HG02678 (cell line): ENCODE data around the gene SSBP3.

Source experiments
- ATAC-seq: cut with Tn5 transposase; IDR thresholded peaks from one replicate; pipeline ENCODE4 v1.9.1; 2021; ENCODE audit warnings: mild to moderate bottlenecking, moderate library complexity; ENCODE audit not compliant: unreplicated experiment

The SSBP3 gene

DNA sequence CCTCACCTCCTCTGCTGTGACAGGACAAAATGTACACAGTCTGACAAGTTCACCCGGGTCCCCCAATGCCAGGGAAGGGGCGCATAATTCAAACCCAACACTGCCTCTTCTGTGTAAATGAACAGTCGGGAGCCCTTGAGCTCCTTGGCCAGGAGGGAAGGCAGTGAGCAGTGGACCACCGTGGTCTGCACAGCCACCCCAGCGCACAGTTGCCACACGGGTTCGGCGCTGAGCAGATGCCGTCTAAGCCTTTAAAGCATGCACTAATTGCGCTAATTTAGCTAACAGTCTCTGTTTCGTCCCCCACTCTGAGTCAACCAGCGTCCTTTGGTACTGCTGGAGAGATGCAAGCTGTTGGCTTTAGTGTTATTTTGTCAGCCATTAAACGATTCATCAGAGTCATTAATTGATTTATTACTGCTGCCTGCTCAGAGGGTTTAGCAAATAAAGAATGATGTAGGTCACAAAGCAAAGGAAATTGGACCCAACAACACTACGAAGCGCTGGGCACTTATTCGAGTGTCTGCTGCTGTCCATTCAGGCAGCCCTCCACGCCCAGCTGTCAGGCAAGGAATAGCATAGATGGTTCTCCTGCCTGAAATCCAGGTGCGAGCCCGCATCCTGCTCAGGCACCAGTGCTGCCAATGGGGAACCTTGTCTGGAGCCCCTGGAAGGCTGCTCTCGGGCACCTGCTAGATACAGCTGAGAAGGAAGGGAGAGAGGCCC lies 114.8 kb downstream of the SSBP3 start:
- ATAC-seq, result no peak

DNA sequence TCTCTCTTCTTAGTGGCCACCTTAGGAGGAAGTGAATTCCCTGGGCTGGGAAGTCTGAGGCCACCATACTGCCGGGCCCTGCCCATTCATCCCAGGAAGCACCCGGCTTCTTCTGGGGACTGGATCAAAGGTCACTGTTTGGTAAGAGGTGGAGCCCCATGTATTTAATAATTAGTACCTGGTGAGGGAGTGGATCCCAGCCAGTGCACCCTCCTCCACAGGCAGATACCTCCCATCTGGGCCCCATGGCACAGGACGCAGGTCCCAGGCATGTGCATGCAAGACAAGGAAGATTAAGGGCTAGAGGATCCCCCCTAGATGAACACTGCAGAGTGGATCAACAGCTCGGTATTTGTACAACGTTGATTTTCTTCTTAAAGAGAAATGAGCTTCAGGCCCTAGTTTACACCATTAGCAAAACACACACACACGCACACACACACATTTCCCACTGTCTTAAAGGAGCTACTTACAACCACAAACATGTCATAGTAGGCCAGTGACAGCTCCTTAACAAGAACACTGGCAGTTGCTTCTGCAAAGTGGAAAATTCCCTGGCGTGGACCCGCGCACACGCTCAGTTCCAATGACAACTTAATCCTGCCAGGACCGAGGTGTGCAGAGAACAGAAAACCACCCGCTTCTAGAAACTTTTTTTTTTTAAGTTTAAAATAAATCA lies 115.5 kb downstream of the SSBP3 start:
- ATAC-seq, result no peak

DNA sequence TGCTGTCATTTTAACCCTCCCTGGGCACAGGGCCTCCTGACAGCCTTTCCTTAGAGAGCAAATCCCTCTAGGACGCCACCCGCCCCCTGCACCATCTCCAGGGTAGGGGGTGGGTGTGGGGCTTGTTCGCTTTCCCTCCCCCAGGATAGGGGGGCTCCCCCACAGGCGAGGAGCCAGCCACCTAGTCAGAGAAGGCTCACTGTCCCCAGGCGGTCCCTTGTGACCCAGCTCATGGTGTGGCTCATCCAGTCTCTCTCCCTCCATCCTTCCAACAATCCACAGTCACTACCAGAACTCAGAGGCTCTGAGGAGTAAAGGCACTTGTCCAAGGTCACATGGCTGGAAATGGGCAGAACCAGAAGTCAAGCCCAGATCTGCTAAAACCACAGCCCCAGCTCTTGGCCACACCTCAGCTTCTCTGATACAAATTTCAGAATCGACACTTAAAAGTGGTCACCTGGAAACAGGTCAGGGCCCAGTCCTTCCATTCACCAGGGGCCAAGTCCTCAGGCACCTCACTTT lies 116.4 kb downstream of the SSBP3 start:
- no peak for ATAC-seq

DNA sequence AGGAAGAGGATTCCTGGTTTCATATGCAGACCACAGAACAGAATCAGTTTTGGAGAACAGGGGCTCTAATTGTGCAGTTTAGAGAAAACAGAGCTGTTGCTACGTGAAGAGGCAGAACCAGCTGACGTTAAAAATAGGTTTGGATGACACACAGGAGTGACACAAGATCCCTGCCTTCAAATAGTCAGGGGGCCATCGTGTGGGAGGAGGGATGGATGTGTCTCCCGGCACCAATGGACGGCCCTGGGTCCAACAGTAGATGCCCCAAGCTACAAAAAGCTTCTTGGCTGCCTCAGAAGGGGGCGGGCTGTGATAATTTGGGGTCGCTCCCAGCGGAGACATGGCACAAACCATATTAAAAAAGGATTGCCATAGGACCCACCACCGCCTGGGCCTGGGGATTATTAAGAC lies 118.4 kb downstream of the SSBP3 start:
- no peak for ATAC-seq

DNA sequence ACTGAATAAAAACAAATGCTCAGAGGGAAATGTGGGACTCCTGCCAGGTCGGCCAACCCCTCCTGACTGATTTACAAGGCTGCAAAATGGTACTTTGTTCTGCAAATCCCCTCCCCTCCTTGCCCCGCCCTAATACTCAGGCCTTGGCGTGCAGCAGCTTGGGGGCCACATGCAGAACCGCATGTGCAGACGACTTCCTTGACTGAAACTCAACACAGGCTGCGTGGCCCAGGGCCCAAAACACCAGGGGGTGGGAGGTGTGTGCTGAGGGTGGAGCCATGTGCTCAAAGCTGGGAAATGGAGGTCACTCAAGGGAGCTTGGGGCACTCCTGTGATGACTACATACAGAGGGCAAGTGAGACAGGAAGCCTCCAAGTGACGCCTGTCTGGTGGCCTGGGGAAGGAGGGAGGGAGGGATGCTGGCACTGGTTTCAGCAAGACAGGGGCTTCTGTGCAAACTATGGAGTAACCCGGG lies 119.0 kb downstream of the SSBP3 start:
- no peak for ATAC-seq

DNA sequence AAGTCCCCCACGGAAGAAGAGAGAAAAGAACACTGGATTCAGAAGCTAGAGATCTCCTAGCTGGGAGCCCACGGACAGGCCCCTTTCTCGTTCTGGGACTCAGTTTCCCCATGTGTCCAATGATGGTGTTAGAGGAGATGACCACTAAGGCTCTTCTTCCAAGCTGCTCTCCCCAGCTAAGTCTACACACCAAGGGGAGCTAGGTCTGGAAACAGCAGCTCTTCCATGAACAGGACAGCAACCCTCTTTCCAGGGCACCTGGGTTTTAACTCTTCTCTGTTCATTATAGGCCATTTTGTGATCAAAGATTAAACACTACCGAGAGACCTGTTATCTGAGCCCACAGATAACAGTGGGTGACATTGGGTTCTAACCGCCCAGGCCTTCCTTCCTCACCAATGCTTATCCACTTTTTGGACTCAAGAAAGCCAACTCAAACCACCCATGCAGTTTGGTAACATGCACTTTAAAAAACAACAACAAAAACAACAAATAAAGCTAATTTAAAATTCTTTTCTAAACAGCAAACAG lies 120.3 kb downstream of the SSBP3 start:
- no peak for ATAC-seq

DNA sequence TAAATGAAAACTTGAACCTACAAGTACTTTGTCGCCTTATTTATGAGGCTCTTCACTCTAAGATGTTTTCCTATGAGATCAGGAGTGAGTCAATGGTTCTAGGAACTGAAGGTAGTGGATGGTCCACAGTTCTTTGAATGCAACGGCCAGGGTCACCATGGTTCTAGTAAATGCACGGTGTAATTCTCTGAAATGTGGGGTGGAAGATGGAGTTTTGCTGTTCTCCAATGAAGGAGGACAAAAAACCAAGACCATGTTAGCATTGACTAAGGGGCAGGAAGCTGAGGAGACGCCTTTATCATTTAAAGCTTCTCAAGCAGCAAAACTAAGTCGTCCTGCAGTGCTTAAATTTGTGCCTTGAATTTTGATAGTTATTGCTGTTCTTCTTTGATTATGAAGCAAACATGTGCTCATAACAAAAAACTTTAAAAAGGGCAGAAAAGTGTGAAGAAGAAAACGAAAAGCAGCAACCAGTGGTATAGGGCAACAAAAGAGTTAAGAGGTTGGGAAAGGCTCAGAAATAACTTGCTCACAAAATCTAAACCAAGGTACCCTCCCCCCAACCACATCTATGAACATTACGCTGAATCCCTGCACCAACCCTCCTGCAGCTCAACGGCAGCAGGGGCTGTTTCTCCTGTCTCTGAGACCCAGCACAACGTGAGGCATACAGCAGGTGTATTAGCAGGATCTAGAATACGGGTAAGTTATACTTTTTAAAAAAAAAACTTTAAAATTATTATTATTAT lies 121.2 kb downstream of the SSBP3 start:
- no peak for ATAC-seq

DNA sequence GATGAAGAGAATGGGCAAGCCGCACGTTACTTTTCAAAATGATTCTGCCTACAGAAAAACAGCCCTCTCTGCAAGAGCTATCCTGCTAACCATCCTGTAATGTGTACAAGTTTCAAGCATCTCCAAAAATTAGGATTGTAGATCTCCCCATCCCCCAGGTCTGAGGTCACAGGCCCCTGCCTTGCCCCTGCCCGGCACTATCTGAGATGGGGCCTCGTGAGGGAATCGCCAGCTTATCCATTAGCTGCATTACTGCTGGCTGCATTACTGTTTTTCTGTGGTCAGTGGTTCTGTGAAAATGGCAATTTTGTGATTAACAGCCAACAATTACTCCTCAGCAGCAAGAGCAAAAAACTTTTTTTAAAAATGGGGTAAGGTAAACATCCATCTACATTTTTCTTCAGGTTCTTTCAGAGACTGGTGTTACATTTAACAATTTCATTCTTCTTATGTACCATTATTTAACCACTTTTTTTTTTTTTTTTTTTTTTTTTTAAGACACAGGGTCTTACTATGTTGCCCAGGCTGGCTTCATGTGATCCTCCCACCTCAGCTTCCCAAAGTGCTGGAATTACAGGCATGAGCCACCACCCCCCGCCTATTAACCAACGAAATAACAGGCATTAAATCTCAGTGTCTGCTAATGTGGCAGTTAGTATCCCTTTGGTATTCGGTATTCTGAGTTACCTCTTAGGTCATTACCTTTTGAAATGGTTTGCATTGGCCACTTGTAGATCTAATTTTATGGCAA lies 122.4 kb downstream of the SSBP3 start:
- no peak for ATAC-seq

DNA sequence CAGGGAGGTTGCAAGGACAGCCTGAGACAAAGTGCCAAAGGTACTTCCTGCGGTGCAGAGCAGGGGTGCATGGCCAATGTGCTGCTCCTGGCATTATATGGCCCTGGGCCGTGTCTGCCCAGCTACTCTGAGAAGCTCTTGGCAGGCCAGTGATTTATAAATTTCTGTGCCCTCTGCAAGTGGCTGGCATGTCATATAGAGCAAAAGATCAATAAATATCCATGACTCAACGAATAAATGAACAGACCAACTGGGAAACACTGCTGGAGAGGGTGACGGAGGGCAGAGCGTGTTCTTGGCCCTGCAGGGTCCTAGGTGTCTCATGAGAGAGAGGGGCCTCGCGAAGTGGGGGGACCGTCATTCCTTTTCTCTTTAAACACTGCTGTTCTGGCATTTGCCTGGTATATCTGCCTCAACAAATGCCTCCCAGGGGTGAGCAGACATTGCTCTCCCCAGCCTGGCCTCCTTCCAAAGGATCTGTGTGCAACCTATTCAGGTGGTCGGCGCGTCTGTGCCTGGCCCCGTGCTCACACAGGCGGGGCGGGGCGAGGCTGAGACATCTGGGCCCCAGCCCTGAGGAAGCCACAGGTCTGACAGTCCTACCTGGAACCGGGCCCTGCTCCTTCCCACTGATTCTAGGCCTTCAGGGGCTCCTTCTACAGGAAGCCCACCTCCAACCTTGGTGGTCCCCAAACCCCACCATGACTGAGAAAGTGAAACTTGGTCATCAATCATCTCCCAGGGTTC lies 123.9 kb downstream of the SSBP3 start:
- no peak for ATAC-seq

DNA sequence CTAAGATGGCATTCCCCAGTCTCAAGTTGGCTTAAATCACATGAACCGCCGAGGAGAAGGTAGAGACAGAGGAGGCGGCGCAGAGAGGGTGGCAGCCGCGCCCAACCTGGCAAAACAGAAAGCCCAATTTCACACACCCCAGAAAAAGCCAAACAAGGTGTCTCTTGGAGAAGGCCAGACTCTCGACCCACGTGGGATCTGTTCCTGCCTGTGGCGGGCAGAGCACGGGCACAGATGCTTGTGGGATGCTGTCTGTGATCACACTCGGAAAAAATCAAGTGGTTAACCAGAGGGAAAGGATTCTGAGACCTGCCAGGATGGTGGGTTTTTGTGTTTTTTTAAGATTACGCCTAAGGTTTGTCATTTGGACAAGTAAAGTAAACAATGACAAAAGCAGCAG lies 125.5 kb downstream of the SSBP3 start:
- no peak for ATAC-seq

DNA sequence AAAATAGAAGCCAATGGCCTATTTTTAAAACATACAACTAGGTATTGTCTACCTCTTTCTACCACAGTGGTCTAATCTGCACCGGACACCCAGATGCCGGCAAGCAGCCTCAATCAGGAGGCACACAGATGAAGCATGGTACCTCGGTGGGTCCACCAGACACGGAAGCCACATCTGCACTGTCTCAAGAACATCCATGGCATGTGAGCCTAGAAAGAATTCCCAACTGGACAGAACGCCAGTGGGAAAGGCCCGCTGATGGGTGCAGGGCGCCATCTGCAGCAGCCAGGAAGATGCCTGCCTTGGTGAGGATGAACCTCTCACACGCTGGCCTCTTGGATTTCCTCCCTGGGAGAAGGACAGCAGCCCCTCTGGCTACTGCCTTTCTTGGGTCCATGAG lies 126.7 kb downstream of the SSBP3 start:
- ATAC-seq, result no peak

DNA sequence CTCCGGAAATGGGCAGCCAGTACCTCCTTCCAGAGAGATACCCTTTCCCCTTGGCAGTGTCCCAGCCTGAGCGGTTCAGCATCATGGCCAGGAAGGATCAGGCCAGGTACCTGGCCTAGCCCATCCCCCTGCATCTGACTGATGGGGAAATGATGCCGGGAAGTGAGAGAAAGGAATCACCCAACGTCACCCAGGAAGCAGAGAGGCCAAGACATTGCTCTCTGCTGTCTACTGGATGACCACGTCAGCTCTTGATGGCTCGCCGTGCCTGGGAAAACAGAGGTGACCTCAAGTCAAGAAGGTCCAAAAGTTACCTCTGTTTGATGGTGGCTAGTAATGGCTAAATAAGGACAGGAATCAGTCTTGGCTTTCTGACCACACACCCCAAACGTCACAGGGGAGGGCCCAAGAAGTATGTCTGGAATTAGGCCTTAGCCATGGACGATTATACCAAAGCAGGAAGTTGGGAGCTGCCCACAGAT lies 127.2 kb downstream of the SSBP3 start:
- ATAC-seq, result no peak

DNA sequence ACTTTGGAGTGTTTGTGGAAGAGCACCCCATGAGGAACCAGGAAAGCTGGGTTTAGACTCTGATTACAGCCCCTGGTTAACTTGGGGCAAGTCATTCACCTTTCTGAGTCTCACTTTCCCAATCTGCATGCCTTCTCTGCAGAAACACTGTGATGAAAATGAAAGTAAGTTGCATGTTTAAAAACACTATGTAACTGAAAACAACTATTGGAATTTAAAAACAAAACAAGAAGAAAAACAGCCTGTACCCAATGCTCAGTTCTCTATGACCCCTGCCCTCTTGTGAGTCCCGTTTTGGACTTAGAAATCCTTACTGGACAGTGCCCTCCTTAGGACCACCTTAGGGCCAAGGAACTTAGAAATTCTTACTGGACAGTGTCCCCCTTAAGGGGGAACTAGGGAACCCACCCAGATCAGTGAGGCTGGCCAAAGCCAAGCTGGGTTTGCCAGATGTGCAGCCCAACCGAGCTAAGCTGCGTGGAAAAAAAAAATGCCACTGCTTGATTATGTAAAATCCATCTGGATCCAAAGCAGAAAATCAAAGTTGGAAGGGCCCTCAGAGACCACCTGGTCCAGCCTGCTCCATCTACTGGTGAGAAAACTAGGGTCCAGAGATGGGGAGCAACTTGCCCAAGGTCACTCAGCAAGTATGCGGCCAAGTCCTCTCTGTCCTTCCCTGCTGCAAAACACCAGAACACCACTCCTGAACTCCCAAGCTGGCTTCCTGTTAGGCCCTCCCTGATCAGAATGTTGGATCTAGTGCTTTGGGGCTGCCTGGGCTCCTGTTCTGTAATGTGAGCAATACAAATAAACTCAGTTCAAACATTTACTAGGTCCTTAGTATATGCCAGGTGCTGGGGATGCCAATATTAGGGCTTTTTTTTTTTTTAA lies 128.5 kb downstream of the SSBP3 start:
- ATAC-seq, result peak; percentile 59

DNA sequence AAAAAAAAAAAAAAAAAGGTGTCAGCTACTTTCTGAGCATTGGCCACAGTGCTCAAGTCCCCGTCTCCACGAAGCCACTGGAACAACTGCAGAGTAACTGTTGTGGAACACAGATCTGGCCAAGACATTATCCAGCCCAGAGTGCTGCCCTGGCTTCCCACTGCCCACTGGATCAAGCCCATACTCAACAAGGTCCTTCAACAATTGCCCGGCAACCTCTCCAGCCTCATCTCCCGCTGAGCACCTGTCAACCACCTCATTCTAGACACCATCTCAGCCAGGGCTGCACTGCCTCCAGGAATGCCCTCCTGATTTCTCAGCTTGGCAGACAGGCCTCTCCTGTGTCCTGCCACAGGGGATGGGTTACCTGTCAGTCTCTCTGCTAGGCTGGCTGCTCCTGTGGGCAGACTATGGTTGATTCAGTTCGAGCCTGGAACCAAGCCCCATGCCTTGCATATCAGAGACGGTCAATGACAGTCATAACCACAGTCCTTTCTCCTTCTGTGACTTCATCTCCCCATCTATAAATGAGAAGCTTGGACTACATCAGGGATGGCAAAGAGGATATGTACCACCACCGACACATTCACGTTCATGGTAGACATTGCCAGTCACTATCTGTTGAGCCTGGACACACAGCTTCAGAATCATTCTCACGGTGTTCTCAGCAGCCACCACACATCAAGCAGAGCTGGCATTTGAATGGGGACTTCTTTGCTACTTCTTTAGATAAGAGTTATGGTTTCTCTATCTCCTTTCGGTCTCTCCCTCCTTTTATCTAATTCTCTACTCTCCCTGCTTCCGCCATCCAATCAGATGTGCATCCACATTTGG lies 129.4 kb downstream of the SSBP3 start:
- no peak for ATAC-seq

DNA sequence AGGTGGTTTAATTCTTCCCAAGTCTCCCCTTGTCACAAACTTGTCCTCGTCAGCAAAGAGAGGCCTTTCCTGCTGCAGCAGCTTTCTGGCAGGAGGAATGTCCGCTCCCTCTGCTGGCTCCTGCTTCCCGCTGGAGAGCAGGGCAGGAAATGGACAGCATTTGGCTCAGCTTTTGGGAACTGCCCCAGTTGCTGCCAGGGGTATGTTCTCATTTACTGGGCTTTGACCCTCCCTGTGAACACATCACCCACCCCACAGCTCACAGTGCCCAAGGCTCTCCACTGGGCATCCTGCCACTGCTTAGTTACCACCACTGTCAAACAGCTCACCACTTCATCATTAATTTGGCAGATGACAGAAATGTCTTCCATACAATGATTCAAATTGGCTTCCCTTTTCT lies 130.8 kb downstream of the SSBP3 start:
- ATAC-seq, result no peak

DNA sequence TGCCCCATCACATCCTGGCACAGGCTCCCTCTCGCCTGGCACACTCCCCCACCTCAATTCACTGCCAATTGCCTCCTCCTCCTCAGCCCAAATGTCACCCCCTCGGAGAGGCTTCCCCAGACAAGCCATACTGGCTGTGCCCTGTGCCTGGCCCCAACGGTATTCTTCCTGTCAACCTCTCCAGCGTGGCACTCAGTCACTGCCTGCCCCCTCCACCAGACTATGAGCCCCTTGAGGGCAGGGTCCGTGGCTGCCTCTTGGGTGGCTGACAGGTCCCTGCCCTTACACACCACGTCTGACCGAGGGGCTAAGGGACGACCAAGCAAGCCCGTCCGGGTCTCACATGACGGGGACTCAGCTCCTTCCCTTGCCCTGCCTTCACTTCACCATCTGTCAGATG lies 131.3 kb downstream of the SSBP3 start:
- no peak for ATAC-seq

DNA sequence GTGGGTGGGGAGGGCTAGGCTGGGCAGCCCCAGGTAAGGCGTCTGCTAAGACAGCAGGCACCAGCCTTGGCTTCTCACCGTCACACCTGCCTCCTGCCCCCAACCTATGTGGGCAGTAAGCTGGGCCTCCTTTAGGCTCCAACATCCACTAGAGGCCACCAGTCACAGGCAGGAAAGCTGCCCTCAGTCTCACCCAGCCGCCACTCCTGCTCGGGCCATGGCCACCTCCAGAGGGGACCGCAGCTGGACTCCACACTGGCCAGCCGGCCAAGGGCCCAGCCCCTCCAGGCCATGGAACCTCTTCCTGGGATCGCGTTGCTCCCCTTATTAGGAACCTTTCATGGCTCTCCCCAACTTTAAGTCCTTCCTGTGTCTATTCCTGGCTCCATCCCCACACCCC lies 131.7 kb downstream of the SSBP3 start:
- no peak for ATAC-seq

DNA sequence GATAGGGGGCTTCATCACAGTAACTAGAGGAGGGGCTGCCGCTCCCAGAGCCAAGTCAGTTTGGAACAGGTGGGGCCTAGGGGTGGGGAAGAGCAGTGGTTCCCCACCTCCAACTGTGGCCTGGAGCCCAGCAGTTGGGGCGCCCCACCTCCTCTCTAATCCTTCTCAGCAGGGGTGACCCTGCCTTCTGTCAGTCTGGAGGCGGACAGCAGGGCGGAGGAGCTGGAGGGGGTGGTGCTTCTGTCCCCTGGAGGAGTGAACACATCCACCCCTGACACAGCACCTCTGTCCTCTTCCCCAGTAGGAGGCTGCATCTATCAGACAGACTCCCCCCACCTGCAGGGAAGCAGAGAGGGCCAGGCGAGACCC lies 132.4 kb downstream of the SSBP3 start:
- ATAC-seq, result no peak
